Measurements from ENCODE around the gene RHOA.
"Not testable (repeated sequence)": the region's sequence is repeated elsewhere in the genome, so short reads cannot be mapped to it uniquely, and the experiment has no call there.

Gene RHOA

GRCh38 chr3:49333916-49334633 is 77.7 kb downstream of the RHOA start:
- DNase-seq (ENCODE audit: low read depth, low spot score) = no peak
- H3K27ac ChIP-seq = no peak overlapping the region

- no peak for DNase-seq (ENCODE audit: low read depth, low spot score)
- H3K27ac ChIP-seq = no peak overlapping the region
These were observed 78.7 kb downstream of the RHOA start for GRCh38 chr3:49333091-49333490.

- DNase-seq (ENCODE audit: low read depth, low spot score) = no peak
- peak overlapping the region; percentile 53 for H3K27ac ChIP-seq
These were observed 82.6 kb downstream of the RHOA start for GRCh38 chr3:49329186-49329585.

GRCh38 chr3:49328350-49328749 is 83.4 kb downstream of the RHOA start:
- not testable (repeated sequence) for DNase-seq (ENCODE audit: low read depth, low spot score)
- H3K27ac ChIP-seq = peak overlapping the region; percentile 53

GRCh38 chr3:49327485-49327884 is 84.3 kb downstream of the RHOA start:
- H3K27ac ChIP-seq = peak overlapping the region; percentile 53
- DNase-seq (ENCODE audit: low read depth, low spot score) = no peak

- no peak for DNase-seq (ENCODE audit: low read depth, low spot score)
- H3K27ac ChIP-seq = no peak overlapping the region
These were observed 87.0 kb downstream of the RHOA start for GRCh38 chr3:49324768-49325167.

GRCh38 chr3:49316696-49317457 is 94.9 kb downstream of the RHOA start:
- no peak for DNase-seq (ENCODE audit: low read depth, low spot score)
- H3K27ac ChIP-seq = no peak overlapping the region

GRCh38 chr3:49313896-49314688 is 97.7 kb downstream of the RHOA start:
- no peak for DNase-seq (ENCODE audit: low read depth, low spot score)
- H3K27ac ChIP-seq = no peak overlapping the region

GRCh38 chr3:49311283-49311682 is 100.5 kb downstream of the RHOA start:
- no peak for DNase-seq (ENCODE audit: low read depth, low spot score)
- H3K27ac ChIP-seq = no peak overlapping the region

GRCh38 chr3:49310677-49311076 is 101.1 kb downstream of the RHOA start:
- H3K27ac ChIP-seq = no peak overlapping the region
- DNase-seq (ENCODE audit: low read depth, low spot score) = no peak
